ENCODE results near the gene SLC22A23.

SLC22A23 gene

GRCh38 chr6:3311826-3312225, 145.0 kb downstream of the SLC22A23 start:
- Histone ChIP-seq H4K20me1 (ENCODE audit: insufficient read depth, low read length) (no peaks in the 10 kb centered on the region), H2AFZ (ENCODE audit: low read depth, low read length) (no peak overlapping the region), H3K36me3 (replicated peaks; ENCODE audit: low read depth, low read length) (no peaks in the 10 kb centered on the region), H3K4me3 (ENCODE audit: low read length) (no peak overlapping the region), H3K27me3 (ENCODE audit: low read depth, low read length) (no peaks in the 10 kb centered on the region), H3K4me2 (ENCODE audit: low read length) (no peak overlapping the region), H3K27ac (ENCODE audit: low read length) (no peak overlapping the region), H3K79me2 (ENCODE audit: low read length) (no peaks in the 10 kb centered on the region), H3K4me1 (ENCODE audit: low read length) (peaks cover 8% of the 10 kb centered on the region), H3K9me3 (ENCODE audit: insufficient read depth, low read length) (no peaks in the 10 kb centered on the region), H3K9ac (ENCODE audit: low read length) (no peak overlapping the region)
- TF ChIP-seq CTCF (IDR thresholded peaks at IDR 0.05; ENCODE audit: low read depth, low read length): no peak
- TF ChIP-seq EZH2phosphoT487 (IDR thresholded peaks at IDR 0.05; ENCODE audit: low read depth): no peak

- H4K20me1 ChIP-seq (ENCODE audit: insufficient read depth, low read length): no peaks in the 10 kb centered on the region
- no peaks in the 10 kb centered on the region for H3K9me3 ChIP-seq (ENCODE audit: insufficient read depth, low read length)
- TF ChIP-seq EZH2phosphoT487 (IDR thresholded peaks at IDR 0.05; ENCODE audit: low read depth) (no peak), CTCF (IDR thresholded peaks at IDR 0.05; ENCODE audit: low read depth, low read length) (no peak)
- H3K4me1 ChIP-seq (ENCODE audit: low read length): peaks cover 8% of the 10 kb centered on the region
- H3K79me2 ChIP-seq (ENCODE audit: low read length): no peaks in the 10 kb centered on the region
- H3K36me3 ChIP-seq (replicated peaks; ENCODE audit: low read depth, low read length): no peaks in the 10 kb centered on the region
- H3K9ac ChIP-seq (ENCODE audit: low read length): no peak overlapping the region
- no peak overlapping the region for H3K27ac ChIP-seq (ENCODE audit: low read length)
- no peaks in the 10 kb centered on the region for H3K27me3 ChIP-seq (ENCODE audit: low read depth, low read length)
- no peak overlapping the region for H3K4me3 ChIP-seq (ENCODE audit: low read length)
- no peak overlapping the region for H3K4me2 ChIP-seq (ENCODE audit: low read length)
- H2AFZ ChIP-seq (ENCODE audit: low read depth, low read length): no peak overlapping the region
Measured at GRCh38 chr6:3310703-3311102, 146.1 kb downstream of the SLC22A23 start.

GRCh38 chr6:3310051-3310448, 146.8 kb downstream of the SLC22A23 start:
- peaks cover 8% of the 10 kb centered on the region for H3K4me1 ChIP-seq (ENCODE audit: low read length)
- no peak overlapping the region for H2AFZ ChIP-seq (ENCODE audit: low read depth, low read length)
- no peak for TF ChIP-seq EZH2phosphoT487 (IDR thresholded peaks at IDR 0.05; ENCODE audit: low read depth)
- TF ChIP-seq CTCF (IDR thresholded peaks at IDR 0.05; ENCODE audit: low read depth, low read length): no peak
- H3K27ac ChIP-seq (ENCODE audit: low read length): no peak overlapping the region
- no peaks in the 10 kb centered on the region for H3K79me2 ChIP-seq (ENCODE audit: low read length)
- H3K36me3 ChIP-seq (replicated peaks; ENCODE audit: low read depth, low read length): no peaks in the 10 kb centered on the region
- no peaks in the 10 kb centered on the region for H3K9me3 ChIP-seq (ENCODE audit: insufficient read depth, low read length)
- H3K27me3 ChIP-seq (ENCODE audit: low read depth, low read length): no peaks in the 10 kb centered on the region
- no peak overlapping the region for H3K4me3 ChIP-seq (ENCODE audit: low read length)
- H3K4me2 ChIP-seq (ENCODE audit: low read length): no peak overlapping the region
- no peaks in the 10 kb centered on the region for H4K20me1 ChIP-seq (ENCODE audit: insufficient read depth, low read length)
- no peak overlapping the region for H3K9ac ChIP-seq (ENCODE audit: low read length)

- Histone ChIP-seq H4K20me1 (ENCODE audit: insufficient read depth, low read length) (no peaks in the 10 kb centered on the region), H3K27me3 (ENCODE audit: low read depth, low read length) (no peaks in the 10 kb centered on the region), H3K9ac (ENCODE audit: low read length) (no peak overlapping the region), H3K4me3 (ENCODE audit: low read length) (no peak overlapping the region), H3K4me2 (ENCODE audit: low read length) (no peak overlapping the region), H3K27ac (ENCODE audit: low read length) (no peak overlapping the region), H3K79me2 (ENCODE audit: low read length) (no peaks in the 10 kb centered on the region), H3K9me3 (ENCODE audit: insufficient read depth, low read length) (no peaks in the 10 kb centered on the region), H2AFZ (ENCODE audit: low read depth, low read length) (no peak overlapping the region), H3K36me3 (replicated peaks; ENCODE audit: low read depth, low read length) (no peaks in the 10 kb centered on the region), H3K4me1 (ENCODE audit: low read length) (peaks cover 8% of the 10 kb centered on the region)
- TF ChIP-seq CTCF (IDR thresholded peaks at IDR 0.05; ENCODE audit: low read depth, low read length) (no peak), EZH2phosphoT487 (IDR thresholded peaks at IDR 0.05; ENCODE audit: low read depth) (no peak)
Measured at GRCh38 chr6:3309391-3310050, 147.3 kb downstream of the SLC22A23 start.

All from OCI-LY3 (cell line).